ENCODE data around the gene DGKI. TPM values are rescaled to one million over a fixed set of nuclear protein-coding genes. Genes with fewer than 3 reads are reported as not detected.
"Not testable (repeated sequence)": the region's sequence is repeated elsewhere in the genome, so short reads cannot be mapped to it uniquely, and the experiment has no call there.

DGKI gene
- total and polyA plus RNA-seq, 9 of the 15 experiments (the other 6 are each of a cell fraction or from before 2014, with no cell fraction given): 0.11 to 0.54 (median 0.15) TPM; not detected in 5

- H3K9me3 ChIP-seq (replicated peaks; ENCODE audit: control insufficient read depth, insufficient read depth, low read depth, low read length): no peaks in the 10 kb centered on the region
- no TSS peak for BruUV-seq (replicated peaks)
- H4K20me1 ChIP-seq (replicated peaks; ENCODE audit: control insufficient read depth, insufficient read depth, low read length): no peaks in the 10 kb centered on the region
- no peak for FAIRE-seq
- POLR2A ChIA-PET: no interaction called here
- H3K27ac ChIP-seq (ENCODE audit: extremely low read depth, low read depth, low read length): no peak overlapping the region
- no peak overlapping the region for H3K4me2 ChIP-seq (ENCODE audit: insufficient read depth, low read length)
- H2AFZ ChIP-seq (ENCODE audit: low read depth, low read length): no peak overlapping the region
- 2% methylated on average over 3 of the region's 3 CpGs for WGBS (ENCODE audit: insufficient coverage, low coverage, missing lambda C conversion rate)
- no peak for TF ChIP-seq HBP1 (CRISPR knock-in tag; IDR thresholded peaks at IDR 0.05)
- no peak for TF ChIP-seq YBX1 (IDR thresholded peaks at IDR 0.05)
- TF ChIP-seq ETV5 (CRISPR knock-in tag; IDR thresholded peaks at IDR 0.05; ENCODE audit: low read depth): no peak
- TF ChIP-seq RAD51 (IDR thresholded peaks at IDR 0.05; ENCODE audit: borderline replicate concordance, low read depth): no peak
- no peak for TF ChIP-seq PKNOX1 (IDR thresholded peaks at IDR 0.05)
- no peak for TF ChIP-seq PTBP1 (IDR thresholded peaks at IDR 0.05; ENCODE audit: low read depth, low read length)
- H3K4me3 ChIP-seq: no peak overlapping the region
- intact Hi-C loops (cut with micrococcal nuclease): no loop called here
- no peaks in the 10 kb centered on the region for H3K4me1 ChIP-seq (replicated peaks in 1 of 2; ENCODE audit: control insufficient read depth in 2 of 2, insufficient read depth in 2 of 2, low read length in 2 of 2)
- H3K79me2 ChIP-seq (ENCODE audit: control insufficient read depth, insufficient read depth, low read length): no peaks in the 10 kb centered on the region
- DNase-seq (ENCODE audit: extremely low read depth in 1 of 4, low spot score in 3 of 4): no peak
- no peaks in the 10 kb centered on the region for H3K36me3 ChIP-seq (ENCODE audit: control insufficient read depth, insufficient read depth, low read length)
- no peaks in the 10 kb centered on the region for H3K9me1 ChIP-seq (ENCODE audit: control insufficient read depth, insufficient read depth, low read length)
- peaks cover 6 to 11% of the 10 kb centered on the region in 2 experiments; a peak in 3 of 5 replicates for H3K27me3 ChIP-seq (ENCODE audit: control insufficient read depth in 2 of 2, insufficient read depth in 2 of 2, low read length in 2 of 2)
- H3K9ac ChIP-seq (ENCODE audit: insufficient read depth in 1 of 2, low read depth in 2 of 2, low read length in 2 of 2): no peak overlapping the region
- CTCF ChIA-PET (ENCODE audit: low intra/inter-chr PET ratio): no interaction called here
- no peak for ATAC-seq
- in situ Hi-C loops (cut with MboI): no loop called here
Measured at GRCh38 chr7:137715121-137715520, 131.7 kb downstream of the DGKI start.

- H3K9ac ChIP-seq (ENCODE audit: insufficient read depth in 1 of 2, low read depth in 2 of 2, low read length in 2 of 2); BruUV-seq (replicated peaks); H3K9me3 ChIP-seq (replicated peaks; ENCODE audit: control insufficient read depth, insufficient read depth, low read depth, low read length); FAIRE-seq; H4K20me1 ChIP-seq (replicated peaks; ENCODE audit: control insufficient read depth, insufficient read depth, low read length); DNase-seq (ENCODE audit: extremely low read depth in 1 of 4, low spot score in 3 of 4); ATAC-seq; H3K4me3 ChIP-seq; intact Hi-C loops (cut with micrococcal nuclease); H3K79me2 ChIP-seq (ENCODE audit: control insufficient read depth, insufficient read depth, low read length); H3K4me2 ChIP-seq (ENCODE audit: insufficient read depth, low read length); H3K4me1 ChIP-seq (replicated peaks in 1 of 2; ENCODE audit: control insufficient read depth in 2 of 2, insufficient read depth in 2 of 2, low read length in 2 of 2); in situ Hi-C loops (cut with MboI); H3K27ac ChIP-seq (ENCODE audit: extremely low read depth, low read depth, low read length); H3K27me3 ChIP-seq (ENCODE audit: control insufficient read depth in 2 of 2, insufficient read depth in 2 of 2, low read length in 2 of 2); H3K36me3 ChIP-seq (ENCODE audit: control insufficient read depth, insufficient read depth, low read length); H3K9me1 ChIP-seq (ENCODE audit: control insufficient read depth, insufficient read depth, low read length); H2AFZ ChIP-seq (ENCODE audit: low read depth, low read length): not testable (repeated sequence)
- POLR2A ChIA-PET: interaction anchor here (0.7 to 0.8 kb wide), 2 partner anchors 15 to 105 kb away, joined by 3 read pairs; no protein-coding TSS in a partner anchor
- CTCF ChIA-PET (ENCODE audit: low intra/inter-chr PET ratio): interaction anchor here (0.7 kb wide), 1 partner anchor 35 kb away, joined by 3 read pairs; no protein-coding TSS in a partner anchor
- 2% methylated on average over 5 of the region's 5 CpGs for WGBS (ENCODE audit: insufficient coverage, low coverage, missing lambda C conversion rate)
Measured at GRCh38 chr7:137706330-137706729, 140.4 kb downstream of the DGKI start.
